Measurements from ENCODE around the gene CFAP100.

CFAP100 gene

DNA sequence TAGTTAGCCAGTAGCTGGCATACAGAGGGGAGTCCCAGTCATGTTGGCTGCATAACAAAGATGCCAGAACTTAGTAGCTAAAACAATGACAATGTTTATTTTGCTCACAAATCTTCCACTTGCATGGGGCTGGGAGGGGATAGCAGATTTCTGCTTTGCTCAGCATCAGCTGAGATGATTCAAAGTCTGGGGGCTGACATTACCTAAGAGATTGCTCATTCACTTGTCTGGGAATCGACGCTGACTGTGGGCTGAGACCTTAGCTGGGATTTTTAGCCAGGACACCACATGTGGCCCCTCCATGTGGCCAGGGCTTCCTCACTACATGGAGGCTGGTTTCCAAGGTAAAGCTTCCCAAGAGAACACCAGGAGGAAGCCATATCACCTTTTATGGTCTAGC, 12.7 kb upstream of the CFAP100 start:
- H3K9me3 ChIP-seq, result no peaks in the 10 kb centered on the region
- H3K4me1 ChIP-seq (ENCODE audit: control insufficient read depth in 1 of 2, insufficient read depth in 1 of 2, low read depth in 1 of 2, low read length in 1 of 2), result no peaks in the 10 kb centered on the region
- peaks cover 16% of the 10 kb centered on the region for H3K27me3 ChIP-seq
- H3K4me3 ChIP-seq (ENCODE audit: low read depth in 1 of 2, low read length in 1 of 2), result no peak overlapping the region
- no peaks in the 10 kb centered on the region for H3K36me3 ChIP-seq
- TF ChIP-seq, protein P1, sequence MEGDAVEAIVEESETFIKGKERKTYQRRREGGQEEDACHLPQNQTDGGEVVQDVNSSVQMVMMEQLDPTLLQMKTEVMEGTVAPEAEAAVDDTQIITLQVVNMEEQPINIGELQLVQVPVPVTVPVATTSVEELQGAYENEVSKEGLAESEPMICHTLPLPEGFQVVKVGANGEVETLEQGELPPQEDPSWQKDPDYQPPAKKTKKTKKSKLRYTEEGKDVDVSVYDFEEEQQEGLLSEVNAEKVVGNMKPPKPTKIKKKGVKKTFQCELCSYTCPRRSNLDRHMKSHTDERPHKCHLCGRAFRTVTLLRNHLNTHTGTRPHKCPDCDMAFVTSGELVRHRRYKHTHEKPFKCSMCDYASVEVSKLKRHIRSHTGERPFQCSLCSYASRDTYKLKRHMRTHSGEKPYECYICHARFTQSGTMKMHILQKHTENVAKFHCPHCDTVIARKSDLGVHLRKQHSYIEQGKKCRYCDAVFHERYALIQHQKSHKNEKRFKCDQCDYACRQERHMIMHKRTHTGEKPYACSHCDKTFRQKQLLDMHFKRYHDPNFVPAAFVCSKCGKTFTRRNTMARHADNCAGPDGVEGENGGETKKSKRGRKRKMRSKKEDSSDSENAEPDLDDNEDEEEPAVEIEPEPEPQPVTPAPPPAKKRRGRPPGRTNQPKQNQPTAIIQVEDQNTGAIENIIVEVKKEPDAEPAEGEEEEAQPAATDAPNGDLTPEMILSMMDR (IDR thresholded peaks at IDR 0.05), result no peak
- no peak overlapping the region for H3K27ac ChIP-seq

DNA sequence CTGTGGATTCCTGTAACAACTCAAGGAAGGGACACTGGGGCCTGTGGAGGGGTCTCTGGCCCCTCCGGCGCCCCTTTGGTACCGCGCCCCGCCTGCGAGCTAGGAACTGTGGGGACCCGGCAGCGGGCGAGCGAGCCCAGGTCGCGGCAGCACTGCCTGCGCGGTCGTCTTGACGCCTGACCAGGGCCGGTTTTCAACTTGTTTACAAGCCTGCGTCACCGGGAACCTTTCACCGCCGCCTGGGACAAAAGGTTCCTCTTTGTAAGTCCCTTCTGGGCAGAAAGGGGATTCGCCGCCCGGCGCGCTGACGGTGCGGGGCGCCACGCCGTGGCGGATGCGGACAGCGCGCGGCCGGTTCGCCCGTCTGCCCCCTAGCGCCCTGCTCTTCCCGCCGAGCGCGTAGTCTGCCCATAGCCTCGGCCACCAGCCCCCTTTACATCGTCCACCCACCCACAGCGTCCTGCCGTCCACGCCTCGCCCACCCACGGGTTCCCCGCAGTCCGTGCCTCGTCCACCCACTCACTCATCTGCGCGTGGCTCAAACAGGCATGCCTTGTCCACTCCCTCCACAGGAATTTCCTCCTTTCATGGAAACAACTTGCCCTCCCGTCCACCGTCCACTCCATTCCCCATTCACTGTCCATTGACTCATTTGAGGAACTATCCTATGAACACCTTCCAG, 5.5 kb upstream of the CFAP100 start:
- peaks cover 76% of the 10 kb centered on the region for H3K27me3 ChIP-seq
- no peaks in the 10 kb centered on the region for H3K36me3 ChIP-seq
- TF ChIP-seq, protein P1 (IDR thresholded peaks at IDR 0.05), result peak; percentile 33
- H3K4me3 ChIP-seq (ENCODE audit: low read depth in 1 of 2, low read length in 1 of 2), result peak overlapping the region; percentile 41 to 43
- H3K27ac ChIP-seq, result peak overlapping the region; percentile 42
- H3K9me3 ChIP-seq, result no peaks in the 10 kb centered on the region
- H3K4me1 ChIP-seq (ENCODE audit: control insufficient read depth in 1 of 2, insufficient read depth in 1 of 2, low read depth in 1 of 2, low read length in 1 of 2), result peaks cover 5 to 7% of the 10 kb centered on the region in 2 experiments

DNA sequence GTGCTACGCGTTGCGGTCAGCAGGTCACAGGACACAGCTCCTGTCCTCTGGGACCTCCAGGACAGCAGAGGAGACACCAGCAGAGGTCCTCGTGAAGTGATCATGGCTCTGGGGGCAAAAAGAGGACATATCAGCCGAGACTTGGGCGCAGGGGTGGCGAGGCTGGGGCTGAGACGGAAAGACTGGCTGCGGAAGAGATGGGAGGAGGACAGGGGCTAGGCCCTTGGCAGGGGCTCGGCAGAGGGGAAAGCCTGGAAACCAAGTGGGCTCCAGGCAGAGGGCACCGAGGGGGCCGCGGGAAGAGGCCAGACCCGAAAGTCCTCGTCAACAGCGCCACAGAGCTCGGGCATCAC, 4.9 kb upstream of the CFAP100 start:
- H3K9me3 ChIP-seq, result no peaks in the 10 kb centered on the region
- H3K27me3 ChIP-seq, result peaks cover 81% of the 10 kb centered on the region
- H3K27ac ChIP-seq, result no peak overlapping the region
- TF ChIP-seq, protein P1 (IDR thresholded peaks at IDR 0.05), result no peak
- peaks cover 5 to 7% of the 10 kb centered on the region in 2 experiments for H3K4me1 ChIP-seq (ENCODE audit: control insufficient read depth in 1 of 2, insufficient read depth in 1 of 2, low read depth in 1 of 2, low read length in 1 of 2)
- H3K4me3 ChIP-seq (ENCODE audit: low read depth in 1 of 2, low read length in 1 of 2), result no peak overlapping the region
- no peaks in the 10 kb centered on the region for H3K36me3 ChIP-seq

DNA sequence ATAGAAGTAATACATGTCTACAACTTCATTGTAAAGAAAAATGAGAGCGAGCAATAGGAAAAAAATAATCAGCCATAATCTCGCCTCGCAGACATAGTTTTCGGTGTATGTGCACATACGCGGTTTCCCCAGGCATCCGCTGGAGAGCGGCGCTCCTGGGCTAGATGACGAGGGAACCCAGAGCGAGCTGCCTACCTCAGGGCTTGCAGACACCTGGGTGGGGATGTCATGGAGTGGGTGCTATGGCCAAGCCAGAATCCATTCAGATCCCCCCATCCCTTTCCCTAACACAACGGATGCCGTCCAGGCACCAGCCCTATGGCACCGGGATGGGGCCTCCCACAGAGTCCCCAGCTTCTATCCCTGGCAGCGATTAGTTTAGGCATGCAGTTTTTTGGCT, 4.5 kb upstream of the CFAP100 start:
- Histone ChIP-seq H3K4me3 (ENCODE audit: low read depth in 1 of 2, low read length in 1 of 2) (no peak overlapping the region), H3K27me3 (peaks cover 84% of the 10 kb centered on the region), H3K27ac (no peak overlapping the region), H3K36me3 (no peaks in the 10 kb centered on the region), H3K4me1 (ENCODE audit: control insufficient read depth in 1 of 2, insufficient read depth in 1 of 2, low read depth in 1 of 2, low read length in 1 of 2) (peaks cover 5 to 7% of the 10 kb centered on the region in 2 experiments), H3K9me3 (no peaks in the 10 kb centered on the region)
- TF ChIP-seq, protein P1 (IDR thresholded peaks at IDR 0.05), result no peak

DNA sequence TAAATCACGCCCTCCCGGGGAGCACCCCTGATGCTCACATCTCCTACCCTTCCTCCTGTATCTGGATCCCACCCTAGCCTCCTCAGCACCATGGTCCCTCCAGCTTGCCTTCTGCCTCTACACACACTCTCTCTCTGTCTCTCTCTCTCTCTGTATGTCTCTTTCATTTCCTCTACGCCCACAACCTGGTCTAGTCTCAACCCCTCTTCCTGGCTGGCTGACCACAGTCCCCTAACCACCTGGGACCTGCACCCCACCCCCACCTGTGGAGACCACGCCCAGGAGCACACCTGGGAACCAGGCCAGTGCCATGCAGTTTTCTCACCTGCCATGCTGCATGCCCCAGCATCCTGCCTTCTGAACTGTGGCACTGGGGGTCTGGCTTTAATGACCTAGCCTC, 4.0 kb upstream of the CFAP100 start:
- Histone ChIP-seq H3K9me3 (no peaks in the 10 kb centered on the region), H3K27me3 (peaks cover 84% of the 10 kb centered on the region), H3K4me1 (ENCODE audit: control insufficient read depth in 1 of 2, insufficient read depth in 1 of 2, low read depth in 1 of 2, low read length in 1 of 2) (peaks cover 5 to 7% of the 10 kb centered on the region in 2 experiments), H3K36me3 (no peaks in the 10 kb centered on the region), H3K4me3 (ENCODE audit: low read depth in 1 of 2, low read length in 1 of 2) (no peak overlapping the region), H3K27ac (no peak overlapping the region)
- TF ChIP-seq, protein P1 (IDR thresholded peaks at IDR 0.05), result no peak
